ENCODE results near the gene PSMB3.

DNA sequence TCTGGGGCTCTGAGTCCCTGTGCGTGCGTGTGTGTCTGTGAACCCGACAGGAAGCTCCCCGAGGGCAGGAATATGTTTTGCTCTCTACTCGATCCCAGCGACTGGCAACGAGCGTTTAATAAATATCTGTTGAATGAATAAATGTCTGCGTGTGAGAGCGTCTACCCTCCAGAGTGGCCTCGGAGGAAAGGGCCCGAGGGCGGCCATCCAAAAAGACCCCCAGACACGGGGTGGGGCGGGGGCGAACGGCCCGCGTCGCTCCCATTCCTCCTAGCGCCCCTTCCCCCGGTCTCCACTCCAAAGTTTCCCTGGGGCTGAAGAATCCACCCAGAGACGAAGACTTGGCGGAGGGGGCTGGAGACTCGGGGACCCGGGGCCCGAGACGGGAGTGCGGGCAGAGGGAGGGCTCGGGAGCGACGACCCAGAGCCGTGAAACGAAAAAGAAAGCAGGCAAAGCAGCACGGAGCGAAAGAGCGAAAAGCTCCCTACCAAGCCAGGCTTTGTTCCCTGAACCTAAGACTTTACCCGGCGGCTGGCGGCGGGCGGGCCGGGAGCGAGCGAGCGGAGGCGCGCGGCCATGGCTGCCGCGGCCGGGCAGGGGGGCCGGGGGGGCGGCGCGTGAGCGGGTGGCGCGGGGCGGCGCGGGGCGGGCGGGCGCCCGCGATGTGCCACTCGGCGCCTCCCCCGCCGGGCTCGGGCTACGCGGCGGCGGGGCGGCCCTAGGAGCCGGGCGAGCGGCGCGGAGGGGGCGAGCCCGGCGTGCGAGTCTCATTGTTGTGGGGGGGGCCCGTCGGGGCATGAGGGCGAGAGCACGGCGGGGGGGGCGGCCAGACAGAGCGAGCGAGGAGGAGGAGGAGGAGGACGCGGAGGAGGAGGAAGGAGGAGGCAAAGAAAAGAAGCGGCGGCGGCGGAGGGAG is 47.7 kb upstream of the PSMB3 start, which contains the start of gene MLLT6:
- TF ChIP-seq, protein P1, sequence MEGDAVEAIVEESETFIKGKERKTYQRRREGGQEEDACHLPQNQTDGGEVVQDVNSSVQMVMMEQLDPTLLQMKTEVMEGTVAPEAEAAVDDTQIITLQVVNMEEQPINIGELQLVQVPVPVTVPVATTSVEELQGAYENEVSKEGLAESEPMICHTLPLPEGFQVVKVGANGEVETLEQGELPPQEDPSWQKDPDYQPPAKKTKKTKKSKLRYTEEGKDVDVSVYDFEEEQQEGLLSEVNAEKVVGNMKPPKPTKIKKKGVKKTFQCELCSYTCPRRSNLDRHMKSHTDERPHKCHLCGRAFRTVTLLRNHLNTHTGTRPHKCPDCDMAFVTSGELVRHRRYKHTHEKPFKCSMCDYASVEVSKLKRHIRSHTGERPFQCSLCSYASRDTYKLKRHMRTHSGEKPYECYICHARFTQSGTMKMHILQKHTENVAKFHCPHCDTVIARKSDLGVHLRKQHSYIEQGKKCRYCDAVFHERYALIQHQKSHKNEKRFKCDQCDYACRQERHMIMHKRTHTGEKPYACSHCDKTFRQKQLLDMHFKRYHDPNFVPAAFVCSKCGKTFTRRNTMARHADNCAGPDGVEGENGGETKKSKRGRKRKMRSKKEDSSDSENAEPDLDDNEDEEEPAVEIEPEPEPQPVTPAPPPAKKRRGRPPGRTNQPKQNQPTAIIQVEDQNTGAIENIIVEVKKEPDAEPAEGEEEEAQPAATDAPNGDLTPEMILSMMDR (optimal IDR thresholded peaks at IDR 0.05 in 1 of 3, IDR thresholded peaks at IDR 0.05 in 1 of 3, conservative IDR thresholded peaks at IDR 0.05 in 1 of 3; ENCODE audit: extremely low read depth in 1 of 3, insufficient read depth in 2 of 3, low read length in 3 of 3): no peak
- TF ChIP-seq EZH2 (IDR thresholded peaks at IDR 0.05; ENCODE audit: low read length): no peak

All from keratinocyte (primary cell).